DOHH2 (cell line): ENCODE results near the gene PDE8A.

Experiments
- CTCF ChIP-seq: fragments of 200-600 bp; sonication (generic); IDR thresholded peaks from one replicate; pipeline ENCODE4 v1.5.1; 2014; ENCODE audit warnings: antibody characterized with exemption, mild to moderate bottlenecking, low read depth, low read length; ENCODE audit not compliant: poor library complexity, severe bottlenecking
- EZH2phosphoT487 ChIP-seq: fragments of 200-600 bp; sonication (generic); IDR thresholded peaks from 2 replicates; pipeline ENCODE4 v1.6.1; 2017; ENCODE audit warnings: borderline replicate concordance, mild to moderate bottlenecking, antibody characterized with exemption, low read length, moderate library complexity, mixed read lengths

GRCh38 chr15:84979651-84980050 lies 2.0 kb upstream of the PDE8A start:
- no peak for TF ChIP-seq CTCF
- no peak for TF ChIP-seq EZH2phosphoT487
